Lower leg skin (tissue), 4 donors: ENCODE data around the gene ITGB1BP1. TPM values are rescaled to one million over a fixed set of nuclear protein-coding genes. Genes with fewer than 3 reads are reported as not detected.

Experiments
- DNase-seq, 2 donors: peaks; one replicate each; pipeline ENCODE4 v3.0.0-alpha.2; 2019; ENCODE audit warnings: low spot score in 2 of 2
- H3K4me3 ChIP-seq: fragments of 200-600 bp; sonication (generic); 2 replicates; pipeline ENCODE4 v1.5.1; 2017; ENCODE audit warnings: mild to moderate bottlenecking, low read depth; ENCODE audit not compliant: poor library complexity, severe bottlenecking
- POLR2A ChIP-seq, 2 donors: fragments of 450-650 bp; IDR thresholded peaks; one replicate each; pipeline ENCODE4 v1.6.1; 2016 to 2017; ENCODE audit warnings: antibody characterized with exemption in 2 of 2, mild to moderate bottlenecking in 1 of 2, moderate library complexity in 1 of 2
- WGBS, 2 donors: methylation state at CpG; one replicate each; pipeline ENCODE4 v1.1.5; 2018; 5-methylcytosine and 5-hydroxymethylcytosine counted together
- intact Hi-C: fragments of 100-400 bp; cut with DNase I; formaldehyde crosslinking; loops from one replicate; pipeline ENCODE4 v1.15.0; 2023; ENCODE audit warnings: low total_unique reads
- total RNA-seq, 4 donors: library from RNA; depleted of rRNA; stranded (reverse); fragments of >200 nt; gene quantifications; one replicate each; pipeline ENCODE4 v1.1.0, GENCODE V29; 2016
- TF ChIP-seq, protein P1 (sequence below), 3 donors: fragments of 450-650 bp; IDR thresholded peaks; one replicate each; pipeline ENCODE4 v1.5.1; 2016; ENCODE audit warnings: antibody characterized with exemption in 3 of 3, mild to moderate bottlenecking in 3 of 3, moderate library complexity in 2 of 3

The ITGB1BP1 gene
- total RNA-seq, 4 donors from 2014 or later: 22.4 to 30.1 (median 26.5) TPM

DNA sequence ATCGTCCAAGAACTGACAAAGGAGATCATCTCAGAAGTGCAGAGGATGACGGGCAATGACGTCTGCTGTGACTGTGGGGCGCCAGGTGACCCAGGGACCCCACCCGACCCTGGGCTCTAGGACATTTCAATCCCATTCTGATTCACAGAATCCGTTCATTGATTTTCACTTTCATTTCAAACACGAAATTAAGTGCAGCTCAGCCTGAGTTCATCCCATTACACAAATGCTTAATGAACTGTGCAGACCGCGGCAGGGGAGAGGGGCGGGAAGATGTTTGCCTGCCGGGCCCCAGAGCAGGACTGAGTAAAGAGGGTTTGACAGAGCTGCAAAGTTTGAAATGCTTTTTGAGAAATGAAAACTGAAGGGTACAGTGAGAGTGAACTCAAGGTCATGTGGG lies 67.1 kb downstream of the ITGB1BP1 start:
- TF ChIP-seq, protein P1, sequence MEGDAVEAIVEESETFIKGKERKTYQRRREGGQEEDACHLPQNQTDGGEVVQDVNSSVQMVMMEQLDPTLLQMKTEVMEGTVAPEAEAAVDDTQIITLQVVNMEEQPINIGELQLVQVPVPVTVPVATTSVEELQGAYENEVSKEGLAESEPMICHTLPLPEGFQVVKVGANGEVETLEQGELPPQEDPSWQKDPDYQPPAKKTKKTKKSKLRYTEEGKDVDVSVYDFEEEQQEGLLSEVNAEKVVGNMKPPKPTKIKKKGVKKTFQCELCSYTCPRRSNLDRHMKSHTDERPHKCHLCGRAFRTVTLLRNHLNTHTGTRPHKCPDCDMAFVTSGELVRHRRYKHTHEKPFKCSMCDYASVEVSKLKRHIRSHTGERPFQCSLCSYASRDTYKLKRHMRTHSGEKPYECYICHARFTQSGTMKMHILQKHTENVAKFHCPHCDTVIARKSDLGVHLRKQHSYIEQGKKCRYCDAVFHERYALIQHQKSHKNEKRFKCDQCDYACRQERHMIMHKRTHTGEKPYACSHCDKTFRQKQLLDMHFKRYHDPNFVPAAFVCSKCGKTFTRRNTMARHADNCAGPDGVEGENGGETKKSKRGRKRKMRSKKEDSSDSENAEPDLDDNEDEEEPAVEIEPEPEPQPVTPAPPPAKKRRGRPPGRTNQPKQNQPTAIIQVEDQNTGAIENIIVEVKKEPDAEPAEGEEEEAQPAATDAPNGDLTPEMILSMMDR (IDR thresholded peaks at IDR 0.05): no peak
- TF ChIP-seq POLR2A (IDR thresholded peaks at IDR 0.05): no peak
- H3K4me3 ChIP-seq: no peak overlapping the region
- intact Hi-C loops: loop anchor here (10.0 kb wide), 1 partner anchor 379 kb away; no protein-coding TSS in a partner anchor
- DNase-seq: no peak
- WGBS, 2 donors: 86 to 87% methylated on average over 11 of the region's 11 CpGs

DNA sequence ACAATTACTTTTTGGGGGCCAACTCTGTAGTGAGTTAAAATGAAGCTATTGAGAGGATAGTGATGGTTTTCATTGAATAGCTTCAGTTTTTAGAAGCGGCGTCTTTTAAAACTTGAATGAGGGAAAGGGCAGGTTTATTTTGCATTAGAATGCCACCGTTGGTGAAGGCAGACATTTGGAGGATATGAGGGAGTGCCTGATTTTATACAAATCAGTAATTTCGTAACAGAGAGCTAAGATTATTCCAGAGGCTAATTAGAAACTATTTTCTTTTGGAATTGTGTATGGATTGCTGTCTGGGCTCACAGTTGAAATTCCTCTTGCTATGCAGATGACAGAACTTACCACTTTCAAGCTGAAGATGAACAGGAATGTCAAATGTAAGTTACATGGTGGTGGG lies 67.6 kb downstream of the ITGB1BP1 start:
- intact Hi-C loops: loop anchor here (10.0 kb wide), 1 partner anchor 379 kb away; no protein-coding TSS in a partner anchor
- no peak for DNase-seq
- TF ChIP-seq POLR2A (IDR thresholded peaks at IDR 0.05): no peak
- TF ChIP-seq, protein P1 (IDR thresholded peaks at IDR 0.05): no peak
- WGBS, 2 donors: 65 to 74% methylated on average over 4 of the region's 4 CpGs
- no peak overlapping the region for H3K4me3 ChIP-seq

DNA sequence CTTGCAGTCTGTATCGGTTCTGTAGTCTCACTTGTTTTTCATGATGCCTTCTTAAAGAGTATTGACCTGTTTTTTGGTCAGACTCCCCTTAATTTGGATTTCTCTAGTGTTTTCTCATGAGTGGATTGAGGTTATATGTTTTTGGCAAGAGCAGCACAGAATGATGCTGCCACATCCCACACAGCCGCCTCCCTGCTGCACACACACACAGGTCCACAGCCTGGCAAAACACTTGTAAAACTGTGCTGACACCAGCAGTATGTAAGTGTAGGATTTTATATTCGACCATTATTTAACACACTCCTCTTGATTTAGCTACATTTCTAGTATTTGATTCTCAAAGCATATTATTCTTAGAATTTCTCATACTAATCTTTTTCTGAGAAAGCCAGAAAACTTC lies 68.1 kb downstream of the ITGB1BP1 start:
- intact Hi-C loops: loop anchor here (10.0 kb wide), 1 partner anchor 380 kb away; no protein-coding TSS in a partner anchor
- no peak for DNase-seq
- TF ChIP-seq, protein P1 (IDR thresholded peaks at IDR 0.05): no peak
- TF ChIP-seq POLR2A (IDR thresholded peaks at IDR 0.05): no peak
- WGBS, 2 donors: 75% methylated on average over 3 of the region's 3 CpGs
- H3K4me3 ChIP-seq: no peak overlapping the region

DNA sequence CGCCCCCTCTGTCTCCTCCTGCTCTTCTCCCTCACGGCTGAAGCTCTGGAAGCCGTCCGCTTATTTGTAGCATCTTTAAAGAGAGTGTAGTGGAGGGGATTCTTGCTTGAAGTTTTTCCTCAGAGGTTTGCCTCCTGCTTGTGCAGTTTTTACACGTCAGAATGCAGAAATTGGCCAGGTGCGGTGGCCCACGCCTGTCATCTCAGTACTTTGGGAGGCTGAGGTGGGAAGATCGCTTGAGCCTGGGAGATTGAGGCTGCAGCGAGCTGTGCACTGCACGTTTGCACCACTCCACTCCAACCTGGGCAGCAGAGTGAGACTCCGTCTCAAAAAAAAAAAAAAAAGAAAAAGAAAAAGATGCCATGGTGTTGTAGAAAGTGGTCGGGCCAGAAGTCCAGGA lies 69.0 kb downstream of the ITGB1BP1 start:
- intact Hi-C loops: loop anchor here (10.0 kb wide), 1 partner anchor 380 kb away; no protein-coding TSS in a partner anchor
- DNase-seq: no peak
- no peak overlapping the region for H3K4me3 ChIP-seq
- TF ChIP-seq POLR2A (IDR thresholded peaks at IDR 0.05): no peak
- TF ChIP-seq, protein P1 (IDR thresholded peaks at IDR 0.05): no peak
- 91 to 94% methylated on average over 12 of the region's 12 CpGs for WGBS, 2 donors

Other genes with a start within 250 kb of the ITGB1BP1 start
- 10 to 100 TPM; 30.4 to 40.7 (median 33.1) TPM for gene ASAP2, start 216.7 kb downstream of the ITGB1BP1 start, total RNA-seq
- 10 to 100 TPM; 23.0 to 34.1 (median 26.2) TPM for gene CPSF3, start 126 bp upstream of the ITGB1BP1 start, total RNA-seq
- gene IAH1, start 51.0 kb upstream of the ITGB1BP1 start, total RNA-seq: 10 to 100 TPM; 11.5 to 35.7 (median 27.7) TPM
- gene ADAM17, start 132.3 kb upstream of the ITGB1BP1 start, total RNA-seq: 10 to 100 TPM; 23.0 to 29.8 (median 27.5) TPM
- 100 to 1,000 TPM in 3 of 4 donors, 10 to 100 TPM in 1; 85.6 to 159 (median 121) TPM for gene YWHAQ, start 207.5 kb upstream of the ITGB1BP1 start, total RNA-seq